ENCODE results near the gene TIAM1. TPM values are rescaled to one million over a fixed set of nuclear protein-coding genes. Genes with fewer than 3 reads are reported as not detected.

Gene TIAM1
- total and polyA plus RNA-seq, 2 of the 8 experiments (the other 6 are each of a cell fraction or from before 2014, with no cell fraction given) = 10.1 to 30.7 TPM

- TF ChIP-seq SP1 (IDR thresholded peaks at IDR 0.05; ENCODE audit: low read depth, low read length) (no peak), CREB1 (IDR thresholded peaks at IDR 0.05) (no peak)
Observed at GRCh38 chr21:31343030-31343510, 991 bp downstream of the TIAM1 start (continued).
